Peyer's patch (tissue), 4 donors: Measurements from ENCODE around the gene FNDC3A. TPM values are rescaled to one million over a fixed set of nuclear protein-coding genes. Genes with fewer than 3 reads are reported as not detected.

Source experiments
- DNase-seq, 3 donors: peaks; one replicate each; pipeline ENCODE4 v3.0.0-alpha.2; 2017 to 2019
- H3K27ac ChIP-seq, 4 donors: fragments of 200-600 bp; sonication (generic); one replicate each; pipeline ENCODE4 v1.5.1; 2016 to 2019
- H3K27me3 ChIP-seq, 2 donors: fragments of 200-600 bp; sonication (generic); one replicate each; pipeline ENCODE4 v1.5.1; 2019
- H3K36me3 ChIP-seq, 3 donors: fragments of 200-600 bp; sonication (generic); one replicate each; pipeline ENCODE4 v1.5.1; 2016 to 2019
- H3K4me1 ChIP-seq, 4 donors: fragments of 200-600 bp; sonication (generic); one replicate each; pipeline ENCODE4 v1.5.1; 2016 to 2019
- H3K4me3 ChIP-seq, 4 donors: fragments of 200-600 bp; sonication (generic); 1 replicate in 3 of 4; 2 replicates in 1 of 4; pipeline ENCODE4 v1.5.1; 2016 to 2019; ENCODE audit warnings: mild to moderate bottlenecking in 1 of 4
- H3K9me3 ChIP-seq, 4 donors: fragments of 200-600 bp; sonication (generic); one replicate each; pipeline ENCODE4 v1.5.1; 2016 to 2019; ENCODE audit warnings: mild to moderate bottlenecking in 1 of 4
- CTCF ChIP-seq, 6 experiments: fragments of 450-650 bp in 4 of 6; fragments of 200-600 bp in 2 of 6; sonication (generic) in 1 of 6; IDR thresholded peaks; one replicate each; pipeline ENCODE4 v1.5.1; 2017 to 2019; ENCODE audit warnings: antibody characterized with exemption in 6 of 6, mild to moderate bottlenecking in 3 of 6, moderate library complexity in 1 of 6
- POLR2A ChIP-seq, 2 donors: fragments of 450-650 bp; IDR thresholded peaks; one replicate each; pipeline ENCODE4 v1.5.1; 2017; ENCODE audit warnings: antibody characterized with exemption in 2 of 2, mild to moderate bottlenecking in 2 of 2, moderate library complexity in 2 of 2
- total RNA-seq, 4 donors: library from RNA; depleted of rRNA; stranded (reverse); fragments of >200 nt; gene quantifications; one replicate each; pipeline ENCODE4 v1.1.0, GENCODE V29; 2016

The FNDC3A gene
- total RNA-seq, 4 donors from 2014 or later = 40.4 to 75.0 (median 52.6) TPM

- Histone ChIP-seq H3K27ac (no peak overlapping the region), H3K27me3 (no peaks in the 10 kb centered on the region), H3K36me3 (no peaks in the 10 kb centered on the region), H3K9me3 (no peaks in the 10 kb centered on the region), H3K4me1 (no peaks in the 10 kb centered on the region), H3K4me3 (no peak overlapping the region)
- DNase-seq = no peak
- TF ChIP-seq CTCF (IDR thresholded peaks at IDR 0.05) (no peak), POLR2A (IDR thresholded peaks at IDR 0.05) (no peak)
Measured at GRCh38 chr13:49046002-49046401, 70.3 kb downstream of the FNDC3A start.

GRCh38 chr13:49046519-49046918, 70.8 kb downstream of the FNDC3A start:
- Histone ChIP-seq H3K27ac (no peak overlapping the region), H3K27me3 (no peaks in the 10 kb centered on the region), H3K9me3 (no peaks in the 10 kb centered on the region), H3K4me3 (no peak overlapping the region), H3K36me3 (no peaks in the 10 kb centered on the region), H3K4me1 (no peaks in the 10 kb centered on the region)
- TF ChIP-seq CTCF (IDR thresholded peaks at IDR 0.05) = no peak
- no peak for TF ChIP-seq POLR2A (IDR thresholded peaks at IDR 0.05)
- DNase-seq = no peak

- Histone ChIP-seq H3K9me3 (no peaks in the 10 kb centered on the region), H3K27ac (no peak overlapping the region), H3K4me1 (no peaks in the 10 kb centered on the region), H3K36me3 (peaks cover 0 to 3% (median 0%) of the 10 kb centered on the region in 3 donors), H3K27me3 (no peaks in the 10 kb centered on the region), H3K4me3 (no peak overlapping the region)
- TF ChIP-seq POLR2A (IDR thresholded peaks at IDR 0.05) (no peak), CTCF (IDR thresholded peaks at IDR 0.05) (no peak)
- DNase-seq = no peak
Measured at GRCh38 chr13:49052813-49053212, 77.1 kb downstream of the FNDC3A start.

- no peak for DNase-seq
- Histone ChIP-seq H3K27me3 (no peaks in the 10 kb centered on the region), H3K4me1 (no peaks in the 10 kb centered on the region), H3K36me3 (peaks cover 0 to 3% (median 0%) of the 10 kb centered on the region in 3 donors), H3K27ac (no peak overlapping the region), H3K9me3 (no peaks in the 10 kb centered on the region), H3K4me3 (no peak overlapping the region)
- TF ChIP-seq CTCF (IDR thresholded peaks at IDR 0.05) (no peak), POLR2A (IDR thresholded peaks at IDR 0.05) (no peak)
Measured at GRCh38 chr13:49053215-49053614, 77.5 kb downstream of the FNDC3A start.

- peaks cover 0 to 3% (median 0%) of the 10 kb centered on the region in 3 donors for H3K36me3 ChIP-seq
- no peak overlapping the region for H3K27ac ChIP-seq
Measured at GRCh38 chr13:49053906-49054305, 78.2 kb downstream of the FNDC3A start.

More at GRCh38 chr13:49053906-49054305, 78.2 kb downstream of the FNDC3A start:
- H3K4me1 ChIP-seq = no peaks in the 10 kb centered on the region
- no peak overlapping the region for H3K4me3 ChIP-seq
- no peaks in the 10 kb centered on the region for H3K27me3 ChIP-seq
- H3K9me3 ChIP-seq = no peaks in the 10 kb centered on the region
- TF ChIP-seq CTCF (IDR thresholded peaks at IDR 0.05) (no peak), POLR2A (IDR thresholded peaks at IDR 0.05) (no peak)
- DNase-seq = no peak
